GM12874 (cell line): ENCODE results near the gene RASA3.

Experiments used
- CTCF ChIP-seq: IDR thresholded peaks from 2 replicates; pipeline ENCODE4 v1.5.1; 2011; ENCODE audit warnings: low read depth, mild to moderate bottlenecking, control low read depth, low read length, moderate library complexity; ENCODE audit not compliant: insufficient read depth

Gene RASA3

GRCh38 chr13:114145722-114146121, 13.3 kb upstream of the RASA3 start:
- TF ChIP-seq CTCF, result no peak

GRCh38 chr13:114145256-114145655, 12.8 kb upstream of the RASA3 start:
- TF ChIP-seq CTCF, result no peak

- TF ChIP-seq CTCF, result no peak
These were observed 12.3 kb upstream of the RASA3 start for GRCh38 chr13:114144606-114145244.

- peak; percentile 74 for TF ChIP-seq CTCF
These were observed 11.6 kb upstream of the RASA3 start for GRCh38 chr13:114143806-114144605.

- TF ChIP-seq CTCF, result no peak
These were observed 10.4 kb upstream of the RASA3 start for GRCh38 chr13:114142640-114143490.

GRCh38 chr13:114142137-114142550, 9.7 kb upstream of the RASA3 start:
- TF ChIP-seq CTCF, result no peak
